Superior temporal gyrus (tissue), 1 donor: ENCODE measurements around the gene ESPL1.
A peak's percentile ranks its signal among the peaks of the same experiment; 100 is the strongest.

Experiments
- DNase-seq: peaks from one replicate; pipeline ENCODE4 v3.0.0-alpha.2; 2016; ENCODE audit errors: extremely low spot score

The ESPL1 gene

DNA sequence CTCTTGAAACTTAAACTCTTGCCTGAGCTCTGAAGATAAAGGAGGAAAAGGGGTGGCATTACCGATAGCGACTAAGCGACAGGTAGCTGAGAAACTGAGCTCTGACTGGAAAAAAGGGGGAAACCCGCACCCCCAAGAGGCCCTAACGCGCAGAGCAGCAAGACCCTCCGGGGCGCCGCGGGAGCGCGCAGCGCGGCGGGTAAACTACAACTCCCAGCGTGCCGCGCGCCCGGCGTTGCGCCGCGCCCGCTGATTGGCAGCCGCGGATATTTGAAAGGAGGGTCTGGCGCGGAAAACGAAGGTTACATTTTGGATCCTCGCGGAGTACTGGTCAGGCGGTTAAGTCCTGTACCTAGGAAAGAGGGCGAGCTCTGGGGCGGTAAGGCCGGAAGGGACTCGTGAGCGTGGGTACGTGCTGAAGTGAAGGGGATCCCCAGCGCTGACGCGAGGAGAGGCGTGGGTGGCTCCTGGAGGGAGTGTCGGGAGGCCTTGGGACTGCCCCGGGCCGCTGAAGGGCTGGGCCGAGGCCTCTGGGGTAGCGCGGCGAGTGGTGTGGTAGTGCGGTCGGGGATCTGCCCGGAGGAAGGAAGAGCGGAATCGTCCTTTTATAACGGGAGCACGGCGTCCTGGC lies at the start of gene ESPL1:
TSS of gene ESPL1 (plus strand) at position 301 of the 631 bp plus-strand sequence. CDS start 468 bp downstream, outside the sequence.
- peak; percentile 65 for DNase-seq

- DNase-seq: no peak
Measured at GRCh38 chr12:53218551-53219291, 49.4 kb upstream of the ESPL1 start.

DNA sequence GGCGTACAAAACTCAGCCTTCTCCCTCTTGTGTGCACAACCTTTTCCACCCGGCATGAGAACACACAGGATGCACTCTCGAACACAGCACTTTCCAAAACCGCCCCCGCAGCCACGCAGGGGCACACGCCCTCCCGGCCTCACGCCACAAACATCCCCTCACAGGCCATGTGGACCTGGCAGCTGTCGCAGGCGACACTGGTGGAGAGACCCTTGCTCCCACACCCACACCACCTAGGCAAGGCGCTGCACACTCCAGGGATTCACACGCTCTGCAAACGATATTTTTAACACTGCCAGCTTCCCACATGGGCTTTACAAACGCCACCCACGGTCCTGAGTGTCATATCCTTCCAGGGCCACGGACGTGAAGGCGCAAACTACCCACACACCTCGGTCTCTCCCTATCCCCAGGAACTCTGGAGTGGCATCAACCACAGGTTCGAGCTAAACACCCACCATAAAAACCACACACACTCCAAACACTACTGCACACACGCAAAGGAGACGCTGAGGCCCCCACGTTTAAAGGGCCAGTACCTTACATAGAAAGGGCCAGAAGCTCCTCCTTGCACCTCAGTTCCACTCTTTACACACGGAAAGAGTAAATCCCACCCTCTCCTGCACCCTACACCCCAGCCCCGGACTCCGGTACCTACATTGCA lies 48.7 kb upstream of the ESPL1 start:
- DNase-seq: no peak

- DNase-seq: peak; percentile 75
Measured at GRCh38 chr12:53219956-53220693, 48.0 kb upstream of the ESPL1 start.

DNA sequence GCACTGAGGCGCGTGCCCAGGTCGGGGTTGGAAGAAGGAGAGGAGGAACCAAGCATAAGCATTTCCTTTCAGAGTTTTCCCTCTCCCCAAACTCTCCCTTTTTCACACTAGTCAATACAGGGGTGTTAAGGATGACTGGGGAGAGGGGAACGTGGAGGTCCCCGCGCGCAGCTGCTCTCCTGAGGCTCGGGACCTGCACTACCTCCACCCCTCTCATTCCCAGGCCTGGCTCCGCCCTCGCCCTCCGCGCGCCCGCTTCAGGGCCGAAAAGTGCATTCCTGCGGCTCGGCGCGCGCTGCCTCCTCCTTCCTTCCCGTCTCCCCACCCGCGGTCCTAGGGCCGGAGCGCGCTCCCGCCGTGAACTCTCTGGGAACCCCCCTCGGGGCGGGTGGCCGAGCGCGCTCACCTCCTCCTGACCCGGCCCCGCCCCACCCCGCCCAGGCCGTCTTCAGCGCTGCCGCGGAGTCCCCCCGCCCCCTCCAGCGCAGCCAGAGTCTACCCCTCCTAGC lies 47.4 kb upstream of the ESPL1 start:
- DNase-seq: no peak

DNA sequence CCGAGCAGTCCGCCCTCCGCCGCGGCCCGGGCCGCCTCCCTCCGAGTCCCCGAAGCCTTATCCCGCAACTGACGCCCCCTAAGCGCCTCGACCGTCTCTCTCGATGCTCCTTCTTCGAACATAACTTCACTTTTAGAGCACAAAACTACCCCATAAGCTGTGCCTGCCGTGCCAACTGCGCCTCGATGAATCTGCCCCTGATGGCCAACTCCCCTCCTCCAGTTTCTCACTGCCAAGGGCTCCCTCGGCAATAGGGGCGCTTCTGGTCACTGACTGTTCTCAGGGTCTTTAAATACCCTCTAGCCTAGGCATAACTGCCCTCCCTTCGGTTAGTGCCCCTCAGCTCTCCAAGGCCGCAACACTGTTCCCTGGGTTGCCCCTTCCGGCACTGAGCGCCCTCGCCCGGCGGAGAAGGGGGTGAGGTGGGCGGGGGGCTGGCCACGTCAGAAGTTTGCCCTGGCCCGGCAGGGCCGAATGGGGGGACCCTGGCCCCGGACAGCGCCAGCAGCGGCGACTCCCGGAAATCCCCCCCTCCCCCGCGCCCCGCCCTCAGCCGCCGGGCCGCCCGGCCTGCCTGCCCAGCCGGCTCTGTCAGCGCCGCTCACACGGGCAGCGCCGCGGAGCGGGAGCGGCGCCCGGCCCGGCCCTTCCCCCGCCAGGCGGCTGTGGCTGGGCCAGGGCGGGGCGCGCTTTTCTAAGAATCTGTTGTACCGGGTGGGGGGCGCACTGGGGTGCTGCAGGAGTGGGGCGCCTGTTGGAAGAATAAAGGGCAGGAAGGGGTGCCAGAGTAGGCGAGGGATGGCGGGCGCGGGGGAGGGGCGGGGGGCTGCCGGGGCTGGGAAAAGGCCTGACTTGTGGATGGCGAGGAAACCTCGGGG lies 46.7 kb upstream of the ESPL1 start:
- no peak for DNase-seq

GRCh38 chr12:53222170-53222721 lies 45.9 kb upstream of the ESPL1 start:
- DNase-seq: no peak

GRCh38 chr12:53222806-53223261 lies 45.3 kb upstream of the ESPL1 start:
- DNase-seq: no peak

DNA sequence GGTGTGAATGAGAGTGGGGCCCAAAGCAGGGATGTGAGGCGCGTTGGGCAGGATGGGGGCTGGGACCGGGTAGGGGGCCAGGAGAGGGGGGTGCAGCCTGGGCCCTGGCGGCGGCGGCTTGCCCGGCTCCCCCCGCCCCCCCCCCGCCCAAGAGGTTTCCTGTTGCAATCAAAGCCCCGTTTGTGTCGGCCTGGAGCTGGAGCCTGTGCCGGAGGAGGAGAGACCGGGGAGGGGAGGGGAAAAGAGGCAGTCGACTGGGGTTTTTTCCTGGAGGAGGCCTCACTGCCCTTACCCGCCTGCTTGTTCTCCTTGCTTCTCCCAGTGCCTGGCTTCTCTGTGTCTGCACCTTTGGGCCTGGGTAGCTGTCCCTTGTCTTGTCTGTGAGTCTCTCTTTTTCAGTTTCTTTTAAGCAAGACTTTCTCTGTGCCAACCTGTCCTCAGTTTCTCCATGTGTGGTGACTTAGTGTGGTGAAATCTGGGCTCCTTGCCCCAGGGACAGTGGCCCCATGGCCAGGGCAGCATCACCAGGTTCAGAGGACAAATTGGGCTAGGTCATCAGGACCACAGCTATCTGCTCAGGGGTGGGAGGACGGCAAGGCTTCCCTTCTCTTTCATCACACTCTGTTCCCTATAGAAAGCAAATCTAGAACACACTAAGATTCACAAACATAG lies 44.6 kb upstream of the ESPL1 start:
- no peak for DNase-seq

GRCh38 chr12:53224061-53224896 lies 43.8 kb upstream of the ESPL1 start:
- no peak for DNase-seq

GRCh38 chr12:53224897-53225634 lies 43.0 kb upstream of the ESPL1 start:
- DNase-seq: no peak

DNA sequence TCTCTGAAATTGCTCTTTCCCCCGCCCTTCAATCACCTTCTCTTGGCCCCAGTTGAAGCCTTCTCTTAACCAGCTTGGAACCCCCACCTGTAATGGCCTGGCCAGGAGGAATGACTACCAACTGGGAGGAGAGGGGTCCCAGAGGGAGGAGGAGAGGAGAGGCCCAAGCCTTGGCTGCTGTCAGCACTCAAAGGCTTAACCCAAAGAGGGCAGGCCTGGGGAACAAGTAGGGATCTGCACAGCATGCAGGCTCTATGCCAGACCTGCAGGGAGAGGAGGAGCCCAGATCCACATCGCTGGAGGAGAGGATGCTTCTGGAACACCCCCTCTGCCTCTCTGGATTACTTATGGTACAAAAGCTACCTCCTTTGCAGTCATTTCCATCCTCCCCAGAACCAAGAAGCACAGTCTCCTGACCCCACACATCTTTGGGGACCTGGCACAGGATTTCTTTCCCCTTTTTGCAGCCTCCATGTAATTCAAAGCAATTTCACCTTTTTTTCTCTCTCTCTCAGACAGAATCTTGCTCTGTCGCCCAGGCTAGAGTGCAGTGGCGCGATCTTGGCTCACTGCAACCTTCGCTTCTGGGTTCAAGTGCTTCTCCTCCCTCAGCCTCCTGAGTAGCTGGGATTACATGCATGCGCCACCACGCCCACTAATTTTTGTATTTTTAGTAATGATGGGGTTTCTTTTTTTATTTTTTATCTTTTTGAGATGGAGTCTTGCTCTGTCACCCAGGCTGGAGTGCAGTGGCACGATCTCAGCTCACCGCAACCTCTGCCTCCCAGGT lies 42.3 kb upstream of the ESPL1 start:
- no peak for DNase-seq

GRCh38 chr12:53226815-53227214 lies 41.3 kb upstream of the ESPL1 start:
- DNase-seq: no peak

DNA sequence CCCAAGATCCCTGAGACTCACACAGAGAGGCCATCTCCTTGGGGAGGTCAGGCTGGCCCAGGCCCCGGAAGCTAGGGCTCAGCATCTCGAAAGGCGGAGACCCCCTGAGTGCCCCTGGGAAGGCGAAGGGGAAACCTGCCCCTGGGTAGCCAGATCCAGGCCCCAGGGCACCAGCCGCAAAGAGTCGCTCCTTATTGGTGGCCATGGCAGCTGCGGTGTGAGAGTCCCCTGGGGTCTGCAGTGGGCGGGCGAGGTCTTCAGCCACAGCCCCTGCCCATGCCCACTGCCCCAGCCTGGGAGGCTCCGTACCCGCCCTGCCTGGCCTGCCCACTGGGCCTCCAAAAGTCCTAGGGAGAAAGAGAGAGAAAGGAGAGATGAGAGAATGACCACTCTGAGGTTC lies 40.8 kb upstream of the ESPL1 start:
- no peak for DNase-seq

GRCh38 chr12:53227836-53228235 lies 40.3 kb upstream of the ESPL1 start:
- DNase-seq: no peak

GRCh38 chr12:53229454-53229853 lies 38.6 kb upstream of the ESPL1 start:
- no peak for DNase-seq

DNA sequence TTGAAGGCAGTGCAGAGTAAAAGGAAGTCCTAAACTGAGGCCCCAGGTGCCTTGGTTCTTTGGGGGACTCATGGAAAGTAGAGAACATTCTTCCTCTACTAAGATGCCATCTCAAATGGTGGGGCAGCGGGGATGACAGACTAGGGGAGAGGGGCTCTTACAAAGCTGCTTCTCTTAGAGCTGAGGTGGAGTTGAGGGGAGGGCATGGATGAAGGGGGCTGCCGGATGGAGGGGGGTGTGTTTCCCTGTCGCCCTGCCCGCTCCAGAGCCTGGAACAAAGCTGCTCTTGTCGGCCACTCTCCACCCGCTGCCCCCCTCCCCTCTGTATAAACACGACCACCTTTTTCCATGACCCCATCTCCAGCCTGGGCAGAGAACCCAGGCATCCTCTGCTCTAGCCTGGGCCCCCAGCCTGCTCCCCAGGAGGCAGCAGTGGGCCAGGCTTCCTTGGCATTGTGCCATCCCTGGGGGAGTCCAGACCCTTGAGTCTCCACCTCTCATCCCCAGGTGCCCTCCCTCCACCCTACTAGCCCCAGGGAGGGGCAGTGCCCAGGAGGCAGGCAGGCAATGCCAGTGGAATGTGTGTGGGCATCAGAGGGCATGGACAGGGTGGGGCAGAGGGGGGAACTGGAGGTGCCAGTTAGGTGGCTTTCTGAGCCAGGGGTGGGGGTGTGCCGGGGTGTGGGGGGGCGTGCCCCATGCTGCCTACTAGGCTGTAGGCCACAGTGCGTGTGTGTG lies 37.8 kb upstream of the ESPL1 start:
- DNase-seq: no peak
